Mesendoderm (in vitro differentiated cells): ENCODE measurements around the gene FBXW10B.
"Not testable (repeated sequence)": the region's sequence is repeated elsewhere in the genome, so short reads cannot be mapped to it uniquely, and the experiment has no call there.

ENCODE experiments used
- DNase-seq: peaks from one replicate; pipeline ENCODE4 v3.0.0; 2013
- H2AK5ac ChIP-seq: 2 replicates; pipeline ENCODE4 v1.6.1; 2013; ENCODE audit warnings: low read length, inconsistent platforms
- H2BK120ac ChIP-seq: 2 replicates; pipeline ENCODE4 v1.6.1; 2013; ENCODE audit warnings: low read depth, mild to moderate bottlenecking, low read length, moderate library complexity, mixed read lengths
- H2BK15ac ChIP-seq: replicated peaks from 2 replicates; pipeline ENCODE4 v1.6.1; 2013; ENCODE audit warnings: low read depth, mild to moderate bottlenecking, moderate library complexity
- H2BK5ac ChIP-seq: 2 replicates; pipeline ENCODE4 v1.6.1; 2013; ENCODE audit warnings: low read length, inconsistent platforms
- H3K18ac ChIP-seq: 2 replicates; pipeline ENCODE4 v1.6.1; 2013; ENCODE audit warnings: mild to moderate bottlenecking, low read length, mixed read lengths
- H3K23ac ChIP-seq: one replicate; pipeline ENCODE4 v1.6.1; 2013; ENCODE audit warnings: low read length
- H3K27ac ChIP-seq: 2 replicates; pipeline ENCODE4 v1.5.1; 2013; ENCODE audit warnings: low read depth, mild to moderate bottlenecking, inconsistent platforms, low read length, moderate library complexity
- H3K27me3 ChIP-seq: 2 replicates; pipeline ENCODE4 v1.6.1; 2013; ENCODE audit warnings: low read length, control low read depth, mild to moderate bottlenecking, inconsistent platforms; ENCODE audit not compliant: insufficient read depth, poor library complexity
- H3K36me3 ChIP-seq: 2 replicates; pipeline ENCODE4 v1.6.1; 2013; ENCODE audit warnings: low read length, inconsistent platforms; ENCODE audit not compliant: control insufficient read depth, insufficient read depth
- H3K4ac ChIP-seq: one replicate; pipeline ENCODE4 v1.6.1; 2013; ENCODE audit warnings: low read depth, mild to moderate bottlenecking, low read length, moderate library complexity
- H3K4me1 ChIP-seq: 2 replicates; pipeline ENCODE4 v1.6.1; 2013; ENCODE audit warnings: low read depth, low read length, inconsistent platforms; ENCODE audit not compliant: control insufficient read depth
- H3K4me2 ChIP-seq: 2 replicates; pipeline ENCODE4 v1.6.1; 2013; ENCODE audit warnings: low read length
- H3K4me3 ChIP-seq: 2 replicates; pipeline ENCODE4 v1.5.1; 2013; ENCODE audit warnings: mild to moderate bottlenecking, low read length
- H3K56ac ChIP-seq: one replicate; pipeline ENCODE4 v1.6.1; 2013; ENCODE audit warnings: low read length
- H3K79me1 ChIP-seq: 2 replicates; pipeline ENCODE4 v1.6.1; 2013; ENCODE audit warnings: low read length, inconsistent platforms
- H3K79me2 ChIP-seq: 2 replicates; pipeline ENCODE4 v1.6.1; 2013; ENCODE audit warnings: mild to moderate bottlenecking, low read length; ENCODE audit not compliant: control insufficient read depth, insufficient read depth
- H3K9ac ChIP-seq: 2 replicates; pipeline ENCODE4 v1.6.1; 2013; ENCODE audit warnings: low read length, inconsistent platforms
- H4K5ac ChIP-seq: one replicate; pipeline ENCODE4 v1.6.1; 2013; ENCODE audit warnings: low read length
- H4K8ac ChIP-seq: one replicate; pipeline ENCODE4 v1.6.1; 2013; ENCODE audit warnings: low read depth, mild to moderate bottlenecking, control low read depth, low read length, moderate library complexity
- WGBS: extraction: QIAGEN DNeasy Blood & Tissue Kit; methylation state at CpG from one replicate; pipeline ENCODE4 v1.1.7; 2013; ENCODE audit warnings: low lambda C conversion rate, missing lambda C conversion rate; ENCODE audit not compliant: insufficient coverage; ENCODE audit errors: extremely low coverage; 5-methylcytosine and 5-hydroxymethylcytosine counted together

Gene FBXW10B

GRCh38 chr17:15645942-15646312 lies 26.4 kb upstream of the FBXW10B start:
- not testable (repeated sequence) for H3K79me2 ChIP-seq, H3K27me3 ChIP-seq, H3K9ac ChIP-seq, H3K4me2 ChIP-seq, H3K4me3 ChIP-seq, H2AK5ac ChIP-seq, H3K4me1 ChIP-seq, H3K27ac ChIP-seq, H4K8ac ChIP-seq, H3K4ac ChIP-seq, H3K18ac ChIP-seq, H2BK120ac ChIP-seq, H3K23ac ChIP-seq, H4K5ac ChIP-seq, H2BK5ac ChIP-seq, H2BK15ac ChIP-seq, H3K56ac ChIP-seq, H3K36me3 ChIP-seq, H3K79me1 ChIP-seq
- DNase-seq, result peak; percentile 82
- WGBS, result no CpG with 5 or more reads among the region's 5 CpGs

GRCh38 chr17:15645099-15645941 lies 25.8 kb upstream of the FBXW10B start:
- H3K23ac ChIP-seq, H2AK5ac ChIP-seq, H3K56ac ChIP-seq, H3K4me3 ChIP-seq, H3K79me2 ChIP-seq, H4K5ac ChIP-seq, H3K4me2 ChIP-seq, H3K36me3 ChIP-seq, H4K8ac ChIP-seq, H3K4me1 ChIP-seq, H2BK5ac ChIP-seq, H3K4ac ChIP-seq, H3K79me1 ChIP-seq, H2BK120ac ChIP-seq, H2BK15ac ChIP-seq, H3K9ac ChIP-seq, H3K27me3 ChIP-seq, H3K18ac ChIP-seq, H3K27ac ChIP-seq: not testable (repeated sequence)
- DNase-seq, result peak; percentile 74
- no CpG with 5 or more reads among the region's 10 CpGs for WGBS

GRCh38 chr17:15642505-15643251 lies 23.2 kb upstream of the FBXW10B start:
- H3K4me2 ChIP-seq, H3K18ac ChIP-seq, H2BK120ac ChIP-seq, H3K4me3 ChIP-seq, H4K5ac ChIP-seq, DNase-seq, H3K9ac ChIP-seq, H2AK5ac ChIP-seq, H3K4me1 ChIP-seq, H3K36me3 ChIP-seq, H3K79me2 ChIP-seq, H2BK5ac ChIP-seq, H2BK15ac ChIP-seq, H3K27ac ChIP-seq, H3K23ac ChIP-seq, H4K8ac ChIP-seq, H3K79me1 ChIP-seq, H3K4ac ChIP-seq, H3K56ac ChIP-seq, H3K27me3 ChIP-seq: not testable (repeated sequence)
- WGBS, result no CpG with 5 or more reads among the region's 12 CpGs

GRCh38 chr17:15642014-15642413 lies 22.5 kb upstream of the FBXW10B start:
- not testable (repeated sequence) for H3K27ac ChIP-seq, H3K27me3 ChIP-seq, H2BK15ac ChIP-seq, H4K8ac ChIP-seq, H2BK120ac ChIP-seq, H3K4me1 ChIP-seq, H2AK5ac ChIP-seq, H3K4me2 ChIP-seq, H2BK5ac ChIP-seq, H3K4me3 ChIP-seq, H3K36me3 ChIP-seq, H3K4ac ChIP-seq, H3K9ac ChIP-seq, H3K23ac ChIP-seq, H3K79me1 ChIP-seq, H4K5ac ChIP-seq, DNase-seq, H3K56ac ChIP-seq, H3K18ac ChIP-seq, H3K79me2 ChIP-seq
- no CpG with 5 or more reads among the region's 4 CpGs for WGBS

GRCh38 chr17:15630930-15631453 lies 11.5 kb upstream of the FBXW10B start:
- H2BK120ac ChIP-seq, H2BK5ac ChIP-seq, H3K4me1 ChIP-seq, DNase-seq, H3K18ac ChIP-seq, H3K36me3 ChIP-seq, H3K27ac ChIP-seq, H3K4ac ChIP-seq, H4K8ac ChIP-seq, H3K23ac ChIP-seq, H3K79me1 ChIP-seq, H3K4me2 ChIP-seq, H4K5ac ChIP-seq, H2BK15ac ChIP-seq, H3K9ac ChIP-seq, H2AK5ac ChIP-seq, H3K27me3 ChIP-seq, H3K4me3 ChIP-seq, H3K56ac ChIP-seq, H3K79me2 ChIP-seq: not testable (repeated sequence)
- no CpG with 5 or more reads among the region's 2 CpGs for WGBS
